Panc1 (cell line): Measurements from ENCODE around the gene ANTXR1. TPM values are rescaled to one million over a fixed set of nuclear protein-coding genes. Genes with fewer than 3 reads are reported as not detected.
A peak's percentile ranks its signal among the peaks of the same experiment; 100 is the strongest.

Experiments used
- ATAC-seq: fragments of 200-7000 bp; cut with Tn5 transposase; 2 replicates; pipeline ENCODE4 v1.9.1; 2020; ENCODE audit warnings: mild to moderate bottlenecking, moderate library complexity
- BruUV-seq: library from RNA; stranded (reverse); fragments of 400-500 nt; replicated peaks from 2 replicates; lab custom pipeline; 2021; lab: Mats Ljungman, UMichigan
- CTCF ChIA-PET: fragments of 300-600 bp; sonication (Branson Sonifier 250); formaldehyde crosslinking; loops from one replicate; lab custom pipeline; 2022; ENCODE audit warnings: antibody characterized with exemption; lab: Charles Lee
- POLR2A ChIA-PET: fragments of 300-600 bp; sonication (Branson Sonifier 250); formaldehyde crosslinking; loops from one replicate; lab custom pipeline; 2022; ENCODE audit warnings: antibody characterized with exemption; lab: Charles Lee
- DNase-seq: peaks from one replicate; pipeline ENCODE4 v3.0.0-alpha.2; 2010; ENCODE audit warnings: low read depth, low spot score
- H3K27ac ChIP-seq: 2 replicates; pipeline ENCODE4 v1.5.1; 2011; ENCODE audit warnings: mild to moderate bottlenecking, low read length, inconsistent platforms
- H3K27me3 ChIP-seq: fragments of 200-500 bp; sonication (Bioruptor generic); 2 replicates; pipeline ENCODE4 v1.6.0; 2014; ENCODE audit warnings: low read length, inconsistent platforms; ENCODE audit not compliant: control insufficient read depth, insufficient read depth
- H3K36me3 ChIP-seq: fragments of 200-500 bp; sonication (Bioruptor generic); 2 replicates; pipeline ENCODE4 v1.5.1; 2014; ENCODE audit warnings: inconsistent platforms, mild to moderate bottlenecking, low read length, moderate library complexity; ENCODE audit not compliant: control insufficient read depth, insufficient read depth
- H3K4me1 ChIP-seq: 2 replicates; pipeline ENCODE4 v1.5.1; 2011; ENCODE audit warnings: inconsistent platforms, mild to moderate bottlenecking, low read length, moderate library complexity; ENCODE audit not compliant: control insufficient read depth, insufficient read depth
- H3K4me3 ChIP-seq, 2 experiments: 2 replicates each; pipeline ENCODE4 v1.5.1; 2011 to 2012; ENCODE audit warnings: low read depth in 2 of 2, low read length in 2 of 2, mild to moderate bottlenecking in 2 of 2, inconsistent platforms in 1 of 2, moderate library complexity in 1 of 2
- H3K9me3 ChIP-seq: fragments of 200-500 bp; sonication (Bioruptor generic); 2 replicates; pipeline ENCODE4 v1.5.1; 2014; ENCODE audit warnings: low read depth, mild to moderate bottlenecking, inconsistent platforms, low read length, moderate library complexity; ENCODE audit not compliant: control insufficient read depth, insufficient read depth
- CTCF ChIP-seq: fragments of 450-650 bp; IDR thresholded peaks from 2 replicates; pipeline ENCODE4 v1.5.1; 2017; ENCODE audit warnings: mild to moderate bottlenecking
- POLR2AphosphoS5 ChIP-seq: IDR thresholded peaks from 2 replicates; pipeline ENCODE4 v1.6.1; 2012; ENCODE audit warnings: mild to moderate bottlenecking, low read depth, low read length, moderate library complexity
- REST ChIP-seq, 2 experiments: IDR thresholded peaks; 2 replicates each; pipeline ENCODE4 v1.6.1; 2011 to 2012; ENCODE audit warnings: low read depth in 2 of 2, control low read depth in 1 of 2, low read length in 1 of 2, mild to moderate bottlenecking in 1 of 2, moderate library complexity in 1 of 2; ENCODE audit not compliant: insufficient read depth in 1 of 2
- SIN3A ChIP-seq: IDR thresholded peaks from 2 replicates; pipeline ENCODE4 v1.6.1; 2012; ENCODE audit warnings: low read depth, mild to moderate bottlenecking, low read length, moderate library complexity, borderline replicate concordance; ENCODE audit not compliant: insufficient read depth
- TCF7L2 ChIP-seq: IDR thresholded peaks from 2 replicates; pipeline ENCODE4 v1.6.1; 2011; ENCODE audit warnings: mild to moderate bottlenecking, low read depth, low read length, inconsistent platforms
- in situ Hi-C: cut with HindIII; loops from 2 replicates; pipeline ENCODE4 v1.10.0; 2016; ENCODE audit warnings: low sequenced_read_pairs, low pct_unique_long_range_greater_than_20kb
- intact Hi-C: fragments of 100-400 bp; cut with micrococcal nuclease; formaldehyde crosslinking; loops from one replicate; pipeline ENCODE4 v1.10.0; 2022; ENCODE audit not compliant: unreplicated experiment
- total RNA-seq: library from RNA; stranded (reverse); gene quantifications from one replicate; pipeline ENCODE4 v1.2.1, GENCODE V29; 2021; ENCODE audit not compliant: unreplicated experiment

The ANTXR1 gene
- total RNA-seq, 1 experiment from 2014 or later, result 132 TPM

- POLR2A ChIA-PET, result no interaction called here
- in situ Hi-C loops (no loop called here), intact Hi-C loops (no loop called here)
- CTCF ChIA-PET, result no interaction called here
- DNase-seq (no peak), ATAC-seq (no peak)
- Histone ChIP-seq H3K4me3 (no peak overlapping the region), H3K4me1 (peaks cover 5% of the 10 kb centered on the region), H3K27ac (no peak overlapping the region; the same call in 1 of the 2 replicates), H3K36me3 (no peaks in the 10 kb centered on the region), H3K9me3 (no peaks in the 10 kb centered on the region), H3K27me3 (no peaks in the 10 kb centered on the region)
- no peak for TF ChIP-seq POLR2AphosphoS5
- no peak for TF ChIP-seq REST (IDR thresholded peaks at IDR 0.05; ENCODE audit: insufficient read depth in 1 of 2, low read depth in 2 of 2, low read length in 1 of 2)
- no peak for TF ChIP-seq TCF7L2
- no peak for TF ChIP-seq CTCF
- no peak for TF ChIP-seq SIN3A
- BruUV-seq, result no TSS peak
Measured at GRCh38 chr2:69224512-69224837, 211.5 kb downstream of the ANTXR1 start.

GRCh38 chr2:69225933-69226332 lies 213.0 kb downstream of the ANTXR1 start:
- BruUV-seq, result no TSS peak

More at GRCh38 chr2:69225933-69226332, 213.0 kb downstream of the ANTXR1 start:
- 0 out of 2 replicates have a peak overlapping the region, but pooled peaks have one; percentile 18 for H3K27ac ChIP-seq
- ATAC-seq (no peak), DNase-seq (no peak)
- ChIA-PET CTCF (no interaction called here), POLR2A (no interaction called here)
- peaks cover 5% of the 10 kb centered on the region for H3K4me1 ChIP-seq
- no peak for TF ChIP-seq CTCF
- TF ChIP-seq SIN3A, result no peak
- TF ChIP-seq POLR2AphosphoS5, result no peak
- no peak for TF ChIP-seq TCF7L2
- TF ChIP-seq REST (IDR thresholded peaks at IDR 0.05; ENCODE audit: insufficient read depth in 1 of 2, low read depth in 2 of 2, low read length in 1 of 2), result no peak
- H3K36me3 ChIP-seq, result no peaks in the 10 kb centered on the region
- intact Hi-C loops, result no loop called here
- in situ Hi-C loops, result no loop called here
- H3K4me3 ChIP-seq, result no peak overlapping the region
- H3K9me3 ChIP-seq, result no peaks in the 10 kb centered on the region
- no peaks in the 10 kb centered on the region for H3K27me3 ChIP-seq
